Right lobe of liver (tissue), 4 donors: ENCODE results near the gene VWA8.

Experiments
- POLR2A ChIP-seq: fragments of 450-650 bp; IDR thresholded peaks from one replicate; pipeline ENCODE4 v1.6.1; 2017; ENCODE audit warnings: antibody characterized with exemption, mild to moderate bottlenecking
- TF ChIP-seq, protein P1 (sequence below), 4 donors: fragments of 200-600 bp in 3 of 4; fragments of 450-650 bp in 1 of 4; IDR thresholded peaks; one replicate each; pipeline versions ENCODE4 v1.5.1 to v1.8.0; 2016 to 2022; ENCODE audit warnings: antibody characterized with exemption in 4 of 4, mild to moderate bottlenecking in 2 of 4
- donor health status: DM: no; HTN: no; CAD: no.
- donor health status: DM: no; HTN: no; CAD: no.
- donor health status: DM: no; HTN: yes; CAD: no.

DNA sequence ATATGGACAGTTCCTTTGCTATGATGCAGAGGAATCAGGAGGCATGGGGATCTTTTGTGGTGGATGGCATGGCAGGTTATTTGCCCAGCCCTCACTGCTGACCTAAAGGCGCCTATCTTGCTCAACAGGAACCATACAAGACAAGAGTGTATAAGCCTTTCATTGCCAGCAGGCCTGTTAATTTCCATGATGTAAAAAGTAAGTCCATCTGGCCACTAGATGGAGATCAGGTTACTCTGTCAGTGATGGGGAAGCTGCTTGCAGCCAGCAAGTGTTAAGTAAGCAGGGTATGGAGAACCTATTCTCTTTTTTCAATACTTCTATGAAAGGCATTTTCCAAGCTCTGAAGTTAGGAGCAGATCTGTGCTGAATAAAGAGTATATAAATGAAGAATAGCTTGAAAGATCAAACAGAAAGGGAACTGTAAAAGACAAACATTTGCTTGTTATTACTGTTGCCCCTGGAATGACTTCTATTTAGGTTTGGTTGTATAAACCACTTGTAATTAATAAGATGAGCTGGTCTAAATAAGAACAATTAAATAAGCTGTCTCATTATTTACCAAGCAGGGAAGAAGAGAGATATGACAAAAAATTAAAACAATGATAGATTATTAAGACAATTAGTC is 292.7 kb downstream of the VWA8 start:
- no peak for TF ChIP-seq POLR2A
- TF ChIP-seq, protein P1, sequence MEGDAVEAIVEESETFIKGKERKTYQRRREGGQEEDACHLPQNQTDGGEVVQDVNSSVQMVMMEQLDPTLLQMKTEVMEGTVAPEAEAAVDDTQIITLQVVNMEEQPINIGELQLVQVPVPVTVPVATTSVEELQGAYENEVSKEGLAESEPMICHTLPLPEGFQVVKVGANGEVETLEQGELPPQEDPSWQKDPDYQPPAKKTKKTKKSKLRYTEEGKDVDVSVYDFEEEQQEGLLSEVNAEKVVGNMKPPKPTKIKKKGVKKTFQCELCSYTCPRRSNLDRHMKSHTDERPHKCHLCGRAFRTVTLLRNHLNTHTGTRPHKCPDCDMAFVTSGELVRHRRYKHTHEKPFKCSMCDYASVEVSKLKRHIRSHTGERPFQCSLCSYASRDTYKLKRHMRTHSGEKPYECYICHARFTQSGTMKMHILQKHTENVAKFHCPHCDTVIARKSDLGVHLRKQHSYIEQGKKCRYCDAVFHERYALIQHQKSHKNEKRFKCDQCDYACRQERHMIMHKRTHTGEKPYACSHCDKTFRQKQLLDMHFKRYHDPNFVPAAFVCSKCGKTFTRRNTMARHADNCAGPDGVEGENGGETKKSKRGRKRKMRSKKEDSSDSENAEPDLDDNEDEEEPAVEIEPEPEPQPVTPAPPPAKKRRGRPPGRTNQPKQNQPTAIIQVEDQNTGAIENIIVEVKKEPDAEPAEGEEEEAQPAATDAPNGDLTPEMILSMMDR (IDR thresholded peaks at IDR 0.05) = peak; percentile 70 to 96 (median 77)
